SK-N-SH (cell line): ENCODE data around the gene FARSA. TPM values are rescaled to one million over a fixed set of nuclear protein-coding genes. Genes with fewer than 3 reads are reported as not detected.
A peak's percentile ranks its signal among the peaks of the same experiment; 100 is the strongest.

Experiments
- CTCF ChIA-PET: fragments of 300-600, 350-600 bp; formaldehyde crosslinking; extraction: SDS; loops from one replicate; lab custom pipeline; 2021; lab: Yijun Ruan, JAX
- POLR2A ChIA-PET: fragments of 350-600 bp; sonication (Branson Sonifier 250); formaldehyde crosslinking; extraction: SDS; loops from one replicate; lab custom pipeline; 2020; ENCODE audit warnings: antibody characterized with exemption, inconsistent platforms; lab: Yijun Ruan, JAX
- DNase-seq: peaks from one replicate; pipeline ENCODE4 v3.0.0; 2012
- H2AFZ ChIP-seq: fragments of 200-600 bp; sonication (generic); 2 replicates; pipeline ENCODE4 v1.8.1; 2016; ENCODE audit warnings: antibody characterized with exemption, mild to moderate bottlenecking, low read depth
- H3F3A ChIP-seq: fragments of 200-600 bp; sonication (generic); replicated peaks from 2 replicates; pipeline ENCODE3; 2016; ENCODE audit warnings: antibody characterized with exemption, mild to moderate bottlenecking; ENCODE audit not compliant: insufficient read depth
- H3K27ac ChIP-seq, 2 experiments: fragments of 200-500 bp in 1 of 2; fragments of 200-600 bp in 1 of 2; sonication (Bioruptor generic) in 1 of 2; sonication (generic), shearing (Covaris generic) in 1 of 2; 2 replicates each; pipeline versions ENCODE4 v1.5.1 to v1.6.1; 2014 to 2016; ENCODE audit warnings: low read depth in 2 of 2, inconsistent platforms in 1 of 2, low read length in 1 of 2, mild to moderate bottlenecking in 1 of 2, mixed read lengths in 1 of 2
- H3K27me3 ChIP-seq: fragments of 200-600 bp; sonication (generic), shearing (Covaris generic); 2 replicates; pipeline ENCODE4 v1.6.1; 2016; ENCODE audit warnings: mixed run types; ENCODE audit not compliant: insufficient read depth
- H3K36me3 ChIP-seq, 2 experiments: fragments of 200-500 bp in 1 of 2; fragments of 200-600 bp in 1 of 2; sonication (Bioruptor generic) in 1 of 2; sonication (generic) in 1 of 2; replicated peaks in 1 of 2; 2 replicates each; pipeline versions ENCODE3 to v1.5.1; 2014 to 2016; ENCODE audit warnings: low read length in 1 of 2, mild to moderate bottlenecking in 1 of 2; ENCODE audit not compliant: insufficient read depth in 2 of 2, control insufficient read depth in 1 of 2
- H3K4me1 ChIP-seq, 2 experiments: fragments of 200-500 bp in 1 of 2; fragments of 200-600 bp in 1 of 2; sonication (Bioruptor generic) in 1 of 2; sonication (generic), shearing (Covaris generic) in 1 of 2; 2 replicates each; pipeline versions ENCODE4 v1.5.1 to v1.6.1; 2014 to 2016; ENCODE audit warnings: low read depth in 1 of 2, low read length in 1 of 2, mixed run types in 1 of 2; ENCODE audit not compliant: insufficient read depth in 2 of 2, control insufficient read depth in 1 of 2
- H3K4me2 ChIP-seq: fragments of 200-600 bp; sonication (generic), shearing (Covaris generic); 2 replicates; pipeline ENCODE4 v1.6.1; 2017; ENCODE audit warnings: mixed run types
- H3K4me3 ChIP-seq, 2 experiments: fragments of 200-500 bp in 1 of 2; fragments of 200-600 bp in 1 of 2; sonication (Bioruptor generic) in 1 of 2; sonication (generic), shearing (Covaris generic) in 1 of 2; 2 replicates each; pipeline versions ENCODE4 v1.5.1 to v1.8.1; 2014 to 2016; ENCODE audit warnings: low read depth in 2 of 2, inconsistent platforms in 1 of 2, low read length in 1 of 2, mild to moderate bottlenecking in 1 of 2, mixed read lengths in 1 of 2, moderate library complexity in 1 of 2
- H3K79me2 ChIP-seq: fragments of 200-600 bp; sonication (generic); 2 replicates; pipeline ENCODE4 v1.8.1; 2017; ENCODE audit warnings: mild to moderate bottlenecking; ENCODE audit not compliant: insufficient read depth
- H3K9ac ChIP-seq: fragments of 200-600 bp; sonication (generic); 2 replicates; pipeline ENCODE4 v1.6.1; 2017; ENCODE audit warnings: mixed run types
- H3K9me2 ChIP-seq: fragments of 200-600 bp; sonication (generic); 2 replicates; pipeline ENCODE4 v1.6.1; 2017; ENCODE audit warnings: mixed run types
- H3K9me3 ChIP-seq: fragments of 200-600 bp; sonication (generic); 2 replicates; pipeline ENCODE4 v1.6.1; 2017; ENCODE audit warnings: mixed run types, mild to moderate bottlenecking, moderate library complexity
- H4K20me1 ChIP-seq: fragments of 200-600 bp; sonication (generic); 2 replicates; pipeline ENCODE4 v1.6.1; 2017; ENCODE audit warnings: mild to moderate bottlenecking, mixed run types; ENCODE audit not compliant: insufficient read depth
- FOXJ3 ChIP-seq: sonication (generic); formaldehyde crosslinking; IDR thresholded peaks from 2 replicates; pipeline ENCODE4 v1.5.1; 2020; ENCODE audit warnings: mild to moderate bottlenecking, missing genetic modification reagents
- FOXM1 ChIP-seq: IDR thresholded peaks from 2 replicates; pipeline ENCODE4 v1.4.0; 2012; ENCODE audit warnings: low read depth, mild to moderate bottlenecking
- GABPA ChIP-seq: IDR thresholded peaks from 2 replicates; pipeline ENCODE4 v1.4.0; 2012; ENCODE audit warnings: low read depth, mild to moderate bottlenecking
- IRF3 ChIP-seq: fragments of 150-350 bp; IDR thresholded peaks from 2 replicates; pipeline ENCODE4 v1.6.1; 2016; ENCODE audit warnings: mild to moderate bottlenecking, low read depth, low read length
- JUND ChIP-seq: IDR thresholded peaks from 2 replicates; pipeline ENCODE4 v1.4.0; 2012
- MEF2A ChIP-seq: IDR thresholded peaks from 2 replicates; pipeline ENCODE4 v1.4.0; 2012; ENCODE audit warnings: low read depth, borderline replicate concordance
- PBX3 ChIP-seq: IDR thresholded peaks from 2 replicates; pipeline ENCODE4; 2012
- REST ChIP-seq: IDR thresholded peaks from 2 replicates; pipeline ENCODE4 v1.6.1; 2012; ENCODE audit warnings: mild to moderate bottlenecking, low read depth, low read length, moderate library complexity
- SMC3 ChIP-seq: IDR thresholded peaks from 2 replicates; pipeline ENCODE4 v1.6.1; 2012; ENCODE audit warnings: low read depth, low read length, improper control_type of control experiment
- TEAD4 ChIP-seq: IDR thresholded peaks from 2 replicates; pipeline ENCODE4 v1.4.0; 2012; ENCODE audit warnings: mild to moderate bottlenecking, borderline replicate concordance; ENCODE audit not compliant: insufficient read depth
- USF1 ChIP-seq: IDR thresholded peaks from 2 replicates; pipeline ENCODE4 v1.4.0; 2012; ENCODE audit warnings: low read depth, borderline replicate concordance
- YY1 ChIP-seq: IDR thresholded peaks from 2 replicates; pipeline ENCODE4 v1.4.0; 2012; ENCODE audit warnings: low read depth, mild to moderate bottlenecking
- ZBTB33 ChIP-seq: IDR thresholded peaks from 2 replicates; pipeline ENCODE4 v1.4.0; 2012; ENCODE audit warnings: low read depth, borderline replicate concordance
- WGBS: methylation state at CpG from one replicate; pipeline ENCODE4 v1.1.6; 2017; ENCODE audit warnings: low lambda C conversion rate; 5-methylcytosine and 5-hydroxymethylcytosine counted together
- polyA plus RNA-seq, 3 experiments: library from polyadenylated mRNA; depleted of rRNA; stranded (reverse); fragments of >200 nt; gene quantifications; 2 replicates each; pipeline ENCODE4 v1.2.3, GENCODE V29; 2012

Gene FARSA
- polyA plus RNA-seq, 1 of the 3 experiments (the other 2 are of a cell fraction) = 170 TPM

- H3K9ac ChIP-seq = peak overlapping the region; percentile 82
- no peak for TF ChIP-seq JUND
- H3K79me2 ChIP-seq = peaks cover 40% of the 10 kb centered on the region
- peak overlapping the region; percentile 95 for H3K4me2 ChIP-seq
- H3K27me3 ChIP-seq = no peaks in the 10 kb centered on the region
- H3K4me3 ChIP-seq = peak overlapping the region; percentile 84 to 86
- H3K9me3 ChIP-seq = no peaks in the 10 kb centered on the region
- H3F3A ChIP-seq = peaks cover 7% of the 10 kb centered on the region
- H4K20me1 ChIP-seq = 0 out of 2 replicates have a peak, but pooled peaks cover 4% of the 10 kb centered on the region
- DNase-seq = peak; percentile 56
- H3K9me2 ChIP-seq = no peaks in the 10 kb centered on the region
- H3K27ac ChIP-seq = peak overlapping the region; percentile 47 to 81; a peak in 3 of 4 replicates
- peaks cover 5 to 12% of the 10 kb centered on the region in 2 experiments; a peak in 2 of 4 replicates for H3K4me1 ChIP-seq
- H3K36me3 ChIP-seq = peaks cover 4 to 26% of the 10 kb centered on the region in 2 experiments
- ChIA-PET CTCF (interaction anchor here (0.8 to 2.5 kb wide), 9 partner anchors 9 to 161 kb away, joined by 3 to 10 read pairs (median 7); partner anchors contain the start of gene SYCE2), POLR2A (interaction anchor here (0.5 to 2.3 kb wide), 15 partner anchors 9 to 197 kb away, joined by 3 to 15 read pairs (median 3); partner anchors contain the start of genes GCDH, NACC1 and SYCE2)
- 0 out of 2 replicates have a peak overlapping the region, but pooled peaks have one; percentile 30 for H2AFZ ChIP-seq
- WGBS = 25% methylated on average over 16 of the region's 16 CpGs
Measured at GRCh38 chr19:12932392-12933286, 872 bp downstream of the FARSA start.

- POLR2A ChIA-PET = interaction anchor here (0.6 kb wide), 1 partner anchor 11 kb away, joined by 3 read pairs; no protein-coding TSS in a partner anchor
- Histone ChIP-seq H3K9ac (no peak overlapping the region), H3K27me3 (no peaks in the 10 kb centered on the region), H2AFZ (no peak overlapping the region), H3K27ac (no peak overlapping the region), H3K4me1 (peaks cover 0 to 7% of the 10 kb centered on the region in 2 experiments; a peak in 1 of 4 replicates), H3F3A (no peaks in the 10 kb centered on the region), H3K9me3 (no peaks in the 10 kb centered on the region), H3K9me2 (no peaks in the 10 kb centered on the region), H3K79me2 (peaks cover 40% of the 10 kb centered on the region), H3K36me3 (peaks cover 16 to 35% of the 10 kb centered on the region in 2 experiments), H3K4me3 (no peak overlapping the region), H4K20me1 (0 out of 2 replicates have a peak, but pooled peaks cover 4% of the 10 kb centered on the region), H3K4me2 (no peak overlapping the region)
- CTCF ChIA-PET = interaction anchor here (1.0 to 1.5 kb wide), 2 partner anchors 93 to 164 kb away, joined by 4 to 6 read pairs; no protein-coding TSS in a partner anchor
- no peak for DNase-seq
- WGBS = 98% methylated on average over 18 of the region's 19 CpGs
- TF ChIP-seq FOXJ3 (CRISPR knock-in tag) (no peak), IRF3 (no peak), ZBTB33 (no peak), SMC3 (no peak), FOXM1 (no peak), GABPA (no peak), YY1 (no peak), MEF2A (no peak), USF1 (no peak), PBX3 (no peak), REST (no peak), TEAD4 (no peak)
Measured at GRCh38 chr19:12930002-12930645, 3.4 kb downstream of the FARSA start.
